ENCODE results near the gene SRSF5.
"Not testable (repeated sequence)": the region's sequence is repeated elsewhere in the genome, so short reads cannot be mapped to it uniquely, and the experiment has no call there.

The SRSF5 gene

DNA sequence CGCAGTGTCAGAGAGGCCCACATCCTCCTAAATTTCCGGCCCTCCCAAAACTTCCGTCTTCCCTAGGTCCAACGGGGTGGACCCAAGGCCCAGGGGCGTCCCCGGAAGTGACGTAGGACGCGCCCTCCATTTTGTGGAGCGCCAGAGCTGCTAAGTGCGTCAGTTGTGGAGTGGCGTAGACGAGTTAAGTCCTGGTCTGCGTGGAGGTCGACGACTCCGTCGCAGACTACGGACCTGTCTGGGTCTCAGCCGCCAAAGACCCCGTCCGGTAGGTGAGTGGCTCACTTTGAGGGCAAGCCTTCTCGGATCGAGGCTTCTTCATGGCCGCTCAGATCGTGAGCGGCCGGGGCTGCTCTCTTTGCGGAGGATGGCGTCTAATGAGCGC lies at the start of gene SRSF5:
TSS of gene SRSF5 (plus strand) at position 159 of the 385 bp plus-strand sequence. CDS start 1,015 bp downstream, outside the sequence.
- peak; percentile 95 for DNase-seq

- not testable (repeated sequence) for DNase-seq
Observed at GRCh38 chr14:69718614-69719013, 48.3 kb upstream of the SRSF5 start.

DNA sequence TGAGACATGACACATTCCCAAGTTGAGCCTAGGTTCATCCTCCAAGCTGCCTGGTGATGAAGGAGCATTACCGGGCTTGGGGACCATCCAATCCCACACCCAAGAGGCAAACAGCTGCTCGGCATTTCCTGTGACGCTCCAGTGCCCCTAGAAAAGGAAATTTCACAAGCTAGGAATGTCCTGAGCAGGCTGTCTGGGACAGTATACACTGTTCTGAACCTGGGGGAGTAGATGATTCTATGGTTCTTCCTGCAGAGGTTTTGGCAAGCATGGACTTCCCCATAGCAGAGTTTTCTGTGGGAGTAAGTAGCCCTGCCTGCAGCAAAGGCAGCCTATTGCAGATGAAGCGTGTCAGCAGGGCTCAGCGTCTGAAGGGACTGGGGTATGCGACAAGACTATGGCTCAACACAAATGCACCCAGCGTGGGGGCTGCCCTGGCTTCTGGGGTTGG lies 47.4 kb upstream of the SRSF5 start:
- DNase-seq: no peak

- no peak for DNase-seq
Observed at GRCh38 chr14:69720912-69721311, 46.0 kb upstream of the SRSF5 start.

DNA sequence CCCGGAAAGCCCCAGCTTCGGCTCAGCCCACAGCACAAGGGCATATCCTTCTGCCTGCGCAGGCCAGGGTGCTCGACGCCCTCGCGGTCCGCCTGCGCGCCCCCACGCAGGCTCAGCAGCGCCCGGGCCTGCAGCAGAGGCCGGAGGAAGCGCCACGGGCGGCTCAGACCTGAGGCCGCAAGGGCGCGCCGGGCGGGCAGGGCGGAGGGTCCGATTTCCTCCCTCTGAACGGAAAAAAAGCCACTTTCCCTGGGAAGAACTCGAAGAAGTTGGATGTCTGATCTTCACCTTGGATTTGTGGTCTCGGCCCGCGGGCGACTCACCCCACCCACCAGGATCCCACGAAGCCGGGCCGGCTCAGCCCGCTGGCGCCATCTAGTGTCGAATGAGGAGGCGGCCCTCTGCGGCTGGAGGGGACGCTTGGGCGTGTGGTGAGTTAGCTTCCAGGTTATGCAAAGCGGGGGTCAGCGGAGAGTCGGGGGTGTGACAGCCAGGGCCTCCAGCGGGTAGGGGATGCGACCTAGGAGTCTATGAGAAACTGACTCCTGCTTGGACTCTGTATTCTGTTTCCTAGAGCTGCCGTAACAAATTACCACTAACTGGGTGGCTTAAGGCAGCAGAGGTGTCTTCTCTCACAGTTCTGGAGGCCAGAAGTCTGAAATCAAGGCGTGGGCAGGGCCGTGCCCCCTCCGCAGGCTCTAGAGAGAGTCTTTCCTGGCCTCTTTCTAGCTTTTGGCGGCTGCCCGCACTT lies 40.0 kb upstream of the SRSF5 start:
- peak; percentile 87 for DNase-seq

DNA sequence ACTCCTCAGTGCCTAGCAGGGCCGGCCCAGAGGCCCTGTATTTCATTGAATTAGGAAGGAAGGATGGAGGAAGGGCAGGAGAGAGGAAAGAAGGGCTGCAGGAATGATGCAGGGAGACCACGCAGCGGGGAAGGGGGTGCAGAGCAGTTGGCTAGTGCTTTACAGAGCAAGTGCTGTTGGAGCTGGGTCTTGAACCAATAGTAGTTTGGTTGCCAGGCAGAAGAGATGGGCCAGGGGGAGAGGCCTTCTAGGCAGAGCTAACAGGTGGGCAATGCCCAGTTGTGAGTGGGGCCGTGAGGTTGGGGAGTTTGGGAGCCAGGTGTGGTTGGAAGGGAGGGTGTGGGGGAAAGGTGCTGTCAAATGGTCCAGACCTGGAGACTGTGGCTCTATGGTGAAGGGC lies 39.1 kb upstream of the SRSF5 start:
- no peak for DNase-seq

GRCh38 chr14:69731919-69732598 lies 34.9 kb upstream of the SRSF5 start:
- not testable (repeated sequence) for DNase-seq

- DNase-seq: not testable (repeated sequence)
Observed at GRCh38 chr14:69736405-69736804, 30.5 kb upstream of the SRSF5 start.

DNA sequence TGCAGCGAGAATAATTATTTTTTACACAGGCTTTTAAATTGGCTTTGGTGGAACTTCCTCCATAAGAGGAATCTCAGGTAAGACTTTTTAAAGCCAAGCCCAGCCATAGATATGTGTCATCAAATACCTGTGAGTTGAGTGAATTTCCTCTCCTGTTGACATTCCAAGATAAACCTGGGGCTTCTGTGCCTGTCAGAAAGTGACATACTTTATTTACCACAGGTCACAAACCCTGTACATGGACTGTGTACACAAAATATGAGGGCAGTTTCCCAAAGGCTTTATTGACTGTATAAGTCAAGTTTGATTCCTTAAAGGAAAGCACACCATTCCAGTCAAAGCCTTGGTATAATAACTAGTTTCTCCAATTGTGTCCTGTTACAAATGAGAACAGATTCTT lies 25.9 kb upstream of the SRSF5 start:
- DNase-seq: no peak

- no peak for DNase-seq
Observed at GRCh38 chr14:69749956-69750355, 17.0 kb upstream of the SRSF5 start.

DNA sequence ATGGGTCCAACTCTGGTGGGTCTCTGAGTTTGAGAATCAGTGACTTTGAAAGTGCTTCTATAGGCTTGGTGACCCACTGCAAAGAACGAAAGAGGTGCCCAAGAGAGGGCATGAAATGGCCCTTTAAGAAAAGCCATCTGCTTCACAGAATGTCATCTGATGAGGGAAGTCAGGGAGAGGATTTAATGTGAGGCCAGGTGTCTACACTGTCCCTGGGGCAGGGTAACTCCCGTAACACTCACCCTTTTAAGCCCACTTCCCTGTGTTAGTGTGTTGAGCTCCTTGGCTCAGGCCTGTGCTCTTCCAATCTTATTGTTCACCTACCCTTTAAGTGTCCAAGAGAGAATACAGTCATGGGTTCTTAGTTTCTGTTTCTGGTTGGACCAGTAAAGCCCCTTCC lies 16.4 kb upstream of the SRSF5 start:
- DNase-seq: no peak

DNA sequence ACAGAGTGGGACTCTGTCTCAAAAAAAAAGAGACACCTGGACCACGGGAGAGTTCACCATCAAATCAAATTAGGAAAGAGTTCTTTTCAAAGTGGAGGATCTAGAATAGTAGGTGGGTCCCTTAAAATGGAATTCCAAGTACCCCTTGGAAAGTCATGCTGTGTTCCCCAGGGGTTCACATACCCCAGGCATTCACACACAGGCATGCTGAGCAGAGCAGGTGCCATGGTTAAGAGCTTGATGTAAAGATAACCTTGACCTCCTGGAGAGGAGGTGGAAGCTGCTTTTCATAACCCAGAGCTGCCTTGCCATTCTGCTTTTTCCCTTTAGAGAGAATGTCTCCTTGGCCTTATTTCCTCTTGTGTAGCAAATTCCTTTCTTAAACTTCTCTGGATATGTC lies 14.2 kb upstream of the SRSF5 start:
- no peak for DNase-seq

DNA sequence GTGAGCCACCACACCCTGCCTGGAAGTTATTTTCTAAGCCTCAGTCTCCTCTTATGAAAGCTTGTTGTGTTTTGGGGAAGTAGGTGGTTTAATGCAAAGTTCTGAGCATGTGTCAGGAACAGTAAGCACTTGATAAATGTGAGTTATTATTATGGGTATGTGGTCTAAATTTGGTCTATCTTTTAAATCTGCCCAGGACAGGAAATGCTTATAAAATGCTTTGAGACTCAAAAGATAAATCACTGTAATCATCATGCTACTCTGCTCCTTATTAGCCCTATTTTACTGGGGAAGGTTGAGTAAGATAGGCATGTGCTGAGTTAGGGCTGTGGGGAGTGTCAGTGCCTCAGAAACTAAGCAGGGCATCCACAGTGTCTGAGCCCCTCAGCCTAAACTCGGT lies 13.1 kb upstream of the SRSF5 start:
- no peak for DNase-seq

DNA sequence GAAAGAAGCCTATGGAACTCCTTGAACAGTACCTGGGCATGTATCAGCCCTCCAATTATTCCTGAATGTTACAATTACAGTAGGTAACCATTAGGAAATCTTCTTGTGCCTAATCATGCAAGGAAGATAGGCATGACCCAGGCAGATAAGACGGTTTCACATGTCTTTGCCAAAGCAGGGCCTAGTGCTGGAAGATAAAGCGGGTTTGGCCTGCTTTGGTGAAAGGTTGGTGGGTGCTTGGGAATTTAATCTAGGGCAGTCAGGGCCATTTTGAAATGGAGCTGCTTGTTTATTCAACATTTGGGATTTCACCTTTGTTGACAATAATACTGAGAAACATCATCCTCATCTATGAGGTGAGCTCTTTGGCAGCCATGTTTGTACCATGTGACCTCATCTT lies 12.5 kb upstream of the SRSF5 start:
- no peak for DNase-seq

DNA sequence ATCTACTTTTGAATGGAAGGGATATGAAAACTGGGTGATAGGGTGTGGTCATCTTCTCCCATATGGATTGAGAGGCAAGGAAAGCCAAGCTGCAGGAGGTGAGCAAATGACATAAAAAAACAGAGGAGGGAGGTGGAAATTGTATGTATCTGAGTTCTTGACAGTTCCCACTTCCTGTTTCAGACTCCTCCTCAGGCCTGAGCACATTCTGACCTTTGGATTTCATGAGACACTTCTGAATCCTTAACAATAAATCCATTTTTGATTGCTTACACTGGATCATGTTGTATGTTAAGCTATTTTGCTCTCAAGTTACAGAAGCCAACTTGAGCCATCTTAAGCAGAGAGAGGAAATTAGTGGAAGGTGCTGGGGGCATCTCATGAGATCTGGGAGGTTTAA lies 11.6 kb upstream of the SRSF5 start:
- no peak for DNase-seq

DNA sequence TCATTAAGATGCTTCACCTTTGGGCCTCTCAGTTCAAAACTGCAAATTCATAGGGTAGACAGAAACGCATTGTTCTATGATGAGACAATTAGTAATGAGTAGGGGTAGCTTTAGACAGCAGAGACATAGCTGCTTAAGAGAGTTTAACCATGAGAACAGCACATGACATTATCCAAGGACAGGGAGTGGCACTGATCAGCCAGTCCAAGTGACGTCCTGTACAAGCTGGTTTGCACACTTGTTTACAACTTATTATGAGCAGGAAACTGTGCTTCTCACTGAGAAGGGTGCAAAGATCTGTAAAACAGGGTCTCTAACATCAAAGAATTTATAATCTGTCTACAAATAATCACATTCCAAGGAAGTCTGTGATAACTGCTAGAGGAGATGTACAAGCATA lies 11.2 kb upstream of the SRSF5 start:
- no peak for DNase-seq

DNA sequence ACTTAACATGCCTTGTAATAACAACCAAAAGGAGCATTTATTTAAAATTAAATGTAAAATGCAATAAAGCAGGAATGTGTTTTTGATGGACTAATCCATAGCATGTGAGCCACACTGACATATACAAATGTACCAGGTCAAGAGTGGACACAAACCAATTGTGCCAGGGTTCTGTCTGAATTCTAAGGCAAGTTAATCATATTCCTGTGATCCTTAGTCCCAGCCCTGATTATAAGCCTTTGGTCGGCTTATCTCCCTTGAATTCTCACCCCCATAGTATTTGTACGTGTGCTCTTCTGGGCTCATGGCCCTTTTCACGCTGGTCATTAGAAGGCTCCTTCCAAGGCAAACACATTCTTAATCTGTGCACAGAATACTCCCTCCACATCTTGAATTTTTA lies 10.6 kb upstream of the SRSF5 start:
- no peak for DNase-seq

DNA sequence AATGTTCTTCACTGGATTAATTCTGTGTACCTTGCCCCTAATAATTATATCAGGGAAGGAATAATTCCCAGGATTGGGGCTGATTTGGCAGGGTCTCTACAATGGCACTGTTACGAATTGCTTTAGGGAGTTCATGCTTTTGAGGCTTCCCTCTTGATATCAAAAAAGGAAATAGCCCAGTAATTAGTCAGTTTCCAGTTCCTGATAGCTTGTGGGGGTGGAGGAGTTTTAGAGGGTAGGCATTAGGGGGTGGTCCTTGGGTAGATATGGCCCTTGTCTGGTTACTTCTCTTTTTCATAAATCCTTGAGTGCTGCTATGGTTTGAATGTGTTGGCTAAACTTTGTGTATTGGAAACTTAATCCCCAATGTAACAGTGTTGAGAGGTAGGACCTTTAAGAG lies 6.1 kb upstream of the SRSF5 start:
- DNase-seq: no peak

DNA sequence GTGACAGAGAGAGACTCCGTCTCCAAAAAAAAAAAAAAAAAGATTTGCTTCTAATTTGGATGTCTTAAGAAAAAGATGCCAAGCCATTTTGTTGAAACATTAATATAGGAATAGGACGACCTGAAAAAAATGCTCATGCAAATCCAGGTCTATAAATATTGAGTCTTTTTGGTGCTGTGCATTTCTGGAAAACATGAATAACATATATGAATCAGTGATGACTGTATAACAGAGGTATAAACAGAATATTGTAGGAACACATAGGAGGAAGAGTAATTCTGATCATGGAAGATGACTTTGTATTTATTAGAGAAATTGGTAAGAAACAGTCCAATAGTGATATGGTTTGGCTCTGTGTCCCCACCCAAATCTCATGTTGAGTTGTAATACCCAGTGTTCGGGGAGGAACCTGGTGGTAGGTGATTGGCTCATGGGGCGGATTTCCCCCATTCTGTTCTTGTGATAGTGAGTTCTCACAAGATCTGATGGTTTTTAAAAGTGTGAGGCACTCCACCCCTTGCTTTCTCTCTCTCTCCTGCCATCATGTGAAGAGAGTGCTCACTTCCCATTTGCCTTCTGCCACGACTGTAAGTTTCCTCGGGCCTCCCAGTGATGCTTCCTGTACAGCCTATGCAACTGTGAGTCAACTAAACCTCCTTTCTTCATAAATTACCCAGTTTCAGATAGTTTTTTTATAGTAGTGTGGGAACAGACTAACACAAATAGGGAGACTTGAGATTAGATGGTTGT lies 3.0 kb upstream of the SRSF5 start:
- no peak for DNase-seq

- DNase-seq: peak; percentile 88
Observed at GRCh38 chr14:69767369-69767999, 542 bp downstream of the SRSF5 start.

DNA sequence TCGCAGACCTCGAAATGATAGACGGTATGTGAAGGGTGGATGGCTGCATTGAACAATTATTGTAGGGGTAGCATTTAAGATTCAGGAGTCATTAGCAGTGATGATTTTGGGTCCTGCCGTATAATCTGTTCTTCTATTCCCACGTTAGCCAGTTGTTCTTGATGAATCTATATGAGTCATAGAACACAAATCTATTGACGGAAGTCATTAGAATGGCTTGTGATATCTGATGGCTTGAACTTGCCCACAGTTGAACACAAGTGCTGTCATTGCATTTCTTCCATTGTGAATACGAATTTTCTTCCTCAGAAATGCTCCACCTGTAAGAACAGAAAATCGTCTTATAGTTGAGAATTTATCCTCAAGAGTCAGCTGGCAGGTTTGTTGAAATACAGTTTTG lies 1.9 kb downstream of the SRSF5 start:
- DNase-seq: no peak

DNA sequence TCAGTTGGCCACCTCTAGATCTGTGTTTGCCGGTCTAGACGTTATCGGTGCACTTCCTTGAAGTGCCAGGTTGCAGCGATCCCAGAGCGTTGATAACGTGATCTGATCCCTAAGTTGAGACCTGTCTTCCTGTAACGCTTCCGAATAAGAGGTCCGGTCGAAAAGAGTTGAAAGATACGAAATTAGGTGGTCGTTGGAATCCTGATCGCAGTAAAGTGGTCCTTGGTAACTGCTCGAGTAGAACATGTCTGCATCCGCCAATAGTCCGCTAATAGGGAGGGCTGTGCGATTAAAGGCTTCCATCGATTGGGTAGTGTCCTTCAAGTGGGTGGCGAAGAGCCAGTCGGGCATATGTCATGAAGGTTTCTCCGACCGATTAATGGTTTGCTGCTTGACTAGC lies 2.7 kb downstream of the SRSF5 start:
- no peak for DNase-seq

- DNase-seq: no peak
Observed at GRCh38 chr14:69770559-69770958, 3.6 kb downstream of the SRSF5 start.

All from activated T-cell treated with anti-CD3 and anti-CD28 coated beads, Interleukin-2, amount 50 U/mL, for 1 hour (primary cell).